ENCODE results near the gene MBNL1.

Gene MBNL1

DNA sequence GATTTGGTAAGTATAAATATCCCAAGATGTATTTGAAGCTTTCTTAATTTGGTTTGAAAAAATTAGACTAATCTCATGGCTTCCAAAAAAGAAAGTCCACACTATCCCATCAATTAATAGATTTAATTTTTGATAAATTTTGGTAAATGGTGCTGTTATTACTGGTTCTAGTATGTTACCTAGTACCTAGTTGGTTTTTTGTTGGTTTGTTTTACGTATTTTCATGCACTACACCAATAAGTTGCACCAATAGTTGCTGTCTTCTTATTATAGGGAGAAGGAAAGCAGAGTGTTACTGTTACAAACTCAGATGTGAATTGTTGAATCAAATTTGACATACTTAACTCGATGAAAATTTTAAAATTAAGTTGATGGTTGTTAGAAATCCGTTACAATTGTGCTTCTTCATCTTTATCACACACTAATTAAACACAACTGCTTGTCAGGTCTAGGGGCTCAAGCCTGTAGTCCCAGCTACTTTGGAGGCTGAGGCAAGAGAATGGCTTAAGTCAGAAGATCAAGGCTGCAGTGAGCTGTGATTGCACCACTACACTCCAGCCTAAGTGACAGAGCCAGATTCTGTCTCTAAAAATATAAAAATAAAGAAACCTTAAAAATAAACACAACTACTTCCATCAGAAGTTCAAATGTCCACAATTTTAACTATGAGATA is 23.1 kb upstream of the MBNL1 start:
- no peak for DNase-seq (ENCODE audit: low spot score)
- TF ChIP-seq CTCF (IDR thresholded peaks at IDR 0.05; ENCODE audit: borderline replicate concordance, control extremely low read depth, extremely low read depth, insufficient read depth, missing control alignments), result no peak
- in situ Hi-C loops (cut with MboI; ENCODE audit: low sequenced_read_pairs, unreplicated experiment), result no loop called here

DNA sequence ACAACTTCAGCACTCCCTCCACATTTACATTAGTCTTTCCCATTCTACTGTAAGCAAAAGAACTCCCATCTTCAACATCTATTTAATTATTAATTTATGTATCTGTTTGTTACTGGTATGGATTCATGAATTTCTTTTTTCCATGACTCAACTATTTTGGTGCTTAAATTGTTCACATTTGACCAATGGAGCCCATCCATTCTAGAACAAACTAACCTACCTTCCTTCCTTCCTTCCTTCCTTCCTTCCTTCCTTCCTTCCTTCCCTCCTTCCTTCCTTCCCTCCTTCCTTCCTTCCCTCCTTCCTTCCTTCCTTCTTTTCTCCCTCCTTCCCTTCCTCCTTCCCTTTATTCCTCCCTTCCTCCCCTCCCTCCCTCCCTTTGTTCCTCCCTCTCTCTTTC is 16.8 kb upstream of the MBNL1 start:
- in situ Hi-C loops (cut with MboI; ENCODE audit: low sequenced_read_pairs, unreplicated experiment), result no loop called here
- TF ChIP-seq CTCF (IDR thresholded peaks at IDR 0.05; ENCODE audit: borderline replicate concordance, control extremely low read depth, extremely low read depth, insufficient read depth, missing control alignments), result no peak
- DNase-seq (ENCODE audit: low spot score), result no peak

GRCh38 chr3:152252755-152253154 is 16.0 kb upstream of the MBNL1 start:
- TF ChIP-seq CTCF (IDR thresholded peaks at IDR 0.05; ENCODE audit: borderline replicate concordance, control extremely low read depth, extremely low read depth, insufficient read depth, missing control alignments), result no peak

GRCh38 chr3:152253514-152253913 is 15.2 kb upstream of the MBNL1 start:
- in situ Hi-C loops (cut with MboI; ENCODE audit: low sequenced_read_pairs, unreplicated experiment), result no loop called here
- no peak for DNase-seq (ENCODE audit: low spot score)
- TF ChIP-seq CTCF (IDR thresholded peaks at IDR 0.05; ENCODE audit: borderline replicate concordance, control extremely low read depth, extremely low read depth, insufficient read depth, missing control alignments), result no peak

More at GRCh38 chr3:152252755-152253154, 16.0 kb upstream of the MBNL1 start:
- no peak for DNase-seq (ENCODE audit: low spot score)
- in situ Hi-C loops (cut with MboI; ENCODE audit: low sequenced_read_pairs, unreplicated experiment), result no loop called here

GRCh38 chr3:152254041-152254440 is 14.7 kb upstream of the MBNL1 start:
- no peak for TF ChIP-seq CTCF (IDR thresholded peaks at IDR 0.05; ENCODE audit: borderline replicate concordance, control extremely low read depth, extremely low read depth, insufficient read depth, missing control alignments)
- in situ Hi-C loops (cut with MboI; ENCODE audit: low sequenced_read_pairs, unreplicated experiment), result no loop called here
- no peak for DNase-seq (ENCODE audit: low spot score)

GRCh38 chr3:152255290-152255689 is 13.4 kb upstream of the MBNL1 start:
- in situ Hi-C loops (cut with MboI; ENCODE audit: low sequenced_read_pairs, unreplicated experiment), result no loop called here
- no peak for TF ChIP-seq CTCF (IDR thresholded peaks at IDR 0.05; ENCODE audit: borderline replicate concordance, control extremely low read depth, extremely low read depth, insufficient read depth, missing control alignments)
- no peak for DNase-seq (ENCODE audit: low spot score)

All from GM13976 (cell line).